GM11168 (cell line): Measurements from ENCODE around the gene CLIC2.
"Not testable (repeated sequence)": the region's sequence is repeated elsewhere in the genome, so short reads cannot be mapped to it uniquely, and the experiment has no call there.

Source experiments
- in situ Hi-C: fragments of 300-500 bp; cut with MboI; formaldehyde crosslinking; loops from one replicate; pipeline ENCODE4 v1.12.0; 2022; ENCODE audit warnings: low sequenced_read_pairs; ENCODE audit not compliant: unreplicated experiment

CLIC2 gene

DNA sequence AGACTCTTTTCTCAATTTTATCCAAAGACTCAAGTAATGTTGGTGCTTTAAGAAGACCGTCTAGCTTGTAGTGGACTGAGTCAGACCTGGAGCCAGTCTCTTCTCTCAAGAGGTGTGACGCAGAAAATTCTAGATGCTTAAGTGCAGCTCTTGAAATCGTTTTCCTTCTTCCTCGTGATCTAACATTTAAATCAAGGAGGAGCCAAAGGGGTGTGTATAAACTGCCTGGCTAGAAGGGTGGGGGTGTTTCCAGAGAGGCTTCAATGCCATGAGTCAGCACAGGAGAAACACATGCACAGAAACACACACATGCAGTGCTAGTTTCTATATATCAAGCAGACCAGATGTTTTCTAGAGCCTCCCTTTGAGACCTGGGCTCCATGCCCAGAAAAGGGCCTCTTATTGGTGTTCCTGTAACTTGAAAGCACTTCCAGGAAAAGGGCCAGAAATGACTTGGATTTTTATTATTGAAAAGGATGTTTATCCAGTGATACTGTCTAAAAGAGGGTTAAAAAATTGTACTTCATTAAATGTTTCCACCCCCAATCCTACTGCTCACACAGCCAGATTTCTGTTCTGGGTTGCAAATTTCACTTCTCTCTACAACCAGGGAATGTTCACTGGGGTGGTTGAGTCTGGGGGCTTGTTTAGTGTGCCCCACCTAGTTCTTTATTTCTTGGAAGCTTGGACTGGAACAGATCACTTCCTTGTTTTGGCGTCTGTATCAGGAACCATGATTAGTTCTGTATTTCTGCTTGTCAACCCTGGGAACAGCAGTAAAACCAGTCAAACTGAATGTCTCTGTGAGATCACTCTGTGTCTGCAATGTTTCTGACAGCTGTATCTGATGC is at the start of gene CLIC2:
CLIC2 (minus strand) TSS at position 129 of the 851 bp plus-strand sequence. CDS start 187 bp downstream, outside the sequence.
- in situ Hi-C loops, result no loop called here

DNA sequence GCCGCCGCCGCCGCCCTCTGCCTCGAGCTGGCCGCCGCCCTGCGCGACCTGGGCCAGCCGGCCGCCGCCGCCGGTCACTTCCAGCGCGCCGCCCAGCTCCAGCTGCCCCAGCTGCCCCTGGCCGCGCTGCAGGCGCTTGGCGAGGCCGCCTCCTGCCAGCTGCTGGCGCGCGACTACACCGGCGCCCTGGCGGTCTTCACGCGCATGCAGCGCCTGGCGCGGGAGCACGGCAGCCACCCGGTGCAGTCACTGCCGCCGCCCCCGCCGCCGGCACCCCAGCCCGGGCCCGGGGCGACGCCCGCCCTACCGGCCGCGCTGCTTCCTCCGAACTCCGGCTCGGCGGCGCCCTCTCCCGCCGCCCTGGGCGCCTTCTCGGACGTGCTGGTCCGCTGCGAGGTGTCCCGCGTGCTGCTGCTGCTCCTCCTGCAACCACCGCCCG is 48.1 kb upstream of the CLIC2 start:
- in situ Hi-C loops, result not testable (repeated sequence)

GRCh38 chrX:155381843-155382528 is 47.6 kb upstream of the CLIC2 start, which contains the start of gene F8A2:
F8A2 (plus strand) TSS chrX:155382095; CDS start chrX:155382115, 20 bp downstream.
- in situ Hi-C loops, result not testable (repeated sequence)

GRCh38 chrX:155379802-155380201 is 45.4 kb upstream of the CLIC2 start:
- in situ Hi-C loops, result not testable (repeated sequence)

DNA sequence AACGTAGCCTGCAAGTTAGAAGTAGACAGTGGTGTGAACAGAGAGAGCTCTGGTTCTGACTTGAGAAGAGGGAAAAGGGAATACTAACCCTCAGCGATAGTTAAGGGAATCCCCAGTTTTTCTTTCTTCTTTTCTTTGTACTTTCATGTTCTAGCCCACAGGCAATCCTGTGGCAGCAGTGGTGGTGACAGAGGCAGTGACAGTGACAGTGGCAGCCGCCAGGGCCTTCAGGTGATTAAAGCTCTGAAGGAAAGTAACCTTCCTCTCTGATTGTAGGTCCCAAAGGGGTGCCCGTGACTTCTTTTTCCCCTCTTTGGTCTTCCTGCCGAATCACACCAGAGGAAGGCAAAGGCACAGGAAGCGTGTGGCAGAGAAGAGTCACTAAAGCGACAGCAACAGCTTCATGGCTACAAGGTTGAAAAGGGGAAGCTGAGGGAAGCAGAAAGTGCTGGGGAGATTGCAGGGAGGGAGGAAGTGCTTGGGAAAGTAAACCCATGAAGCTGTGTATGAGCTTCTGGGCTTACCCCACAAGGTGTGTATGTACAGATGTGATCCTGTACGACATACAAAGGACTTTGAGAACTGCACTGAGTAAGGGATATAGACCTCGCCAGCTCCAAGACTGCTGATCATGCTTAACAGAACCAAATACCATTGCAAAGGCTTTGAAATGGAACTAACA is 39.5 kb upstream of the CLIC2 start:
- in situ Hi-C loops, result not testable (repeated sequence)

DNA sequence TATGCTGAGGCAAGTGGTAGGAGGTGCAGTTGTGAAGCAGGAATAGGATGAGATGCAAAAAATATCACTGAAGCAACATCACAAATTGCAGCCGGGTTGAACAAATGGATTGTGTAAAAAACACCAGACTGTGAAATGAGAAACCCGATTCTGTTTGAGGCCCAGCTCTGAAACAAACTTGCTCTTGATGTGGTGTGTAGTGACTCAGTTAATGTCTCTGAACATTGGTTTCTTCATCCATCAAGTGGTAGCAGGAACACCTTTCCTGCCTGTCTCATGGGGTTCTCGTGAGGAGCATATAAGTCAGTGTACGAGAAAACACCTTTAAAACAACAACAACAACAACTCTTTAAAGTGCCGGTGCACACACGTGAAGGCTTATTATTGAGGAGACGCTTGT is 29.3 kb upstream of the CLIC2 start:
- in situ Hi-C loops, result not testable (repeated sequence)

GRCh38 chrX:155349448-155349847 is 15.0 kb upstream of the CLIC2 start:
- in situ Hi-C loops, result not testable (repeated sequence)

DNA sequence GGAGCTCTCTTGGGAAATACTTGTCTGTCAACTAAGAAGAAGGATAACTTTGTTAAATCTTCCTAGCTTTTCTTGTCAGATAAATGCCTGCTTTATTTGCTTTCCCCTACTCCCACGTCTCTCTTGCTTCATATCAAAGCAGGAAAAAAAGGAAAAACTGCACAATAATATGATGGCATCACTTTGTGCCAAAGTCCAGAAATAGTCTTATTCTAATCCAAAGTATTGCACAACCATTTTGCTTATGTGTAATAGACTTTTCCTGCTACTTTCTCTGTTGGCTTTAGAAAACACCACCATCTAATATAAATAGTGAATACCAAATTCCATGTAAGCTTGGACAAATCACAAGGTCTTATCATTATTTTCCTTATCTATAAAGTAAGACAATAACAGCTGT is 11.3 kb upstream of the CLIC2 start:
- in situ Hi-C loops, result not testable (repeated sequence)

- in situ Hi-C loops, result not testable (repeated sequence)
Measured at GRCh38 chrX:155335337-155335712, 911 bp upstream of the CLIC2 start.

DNA sequence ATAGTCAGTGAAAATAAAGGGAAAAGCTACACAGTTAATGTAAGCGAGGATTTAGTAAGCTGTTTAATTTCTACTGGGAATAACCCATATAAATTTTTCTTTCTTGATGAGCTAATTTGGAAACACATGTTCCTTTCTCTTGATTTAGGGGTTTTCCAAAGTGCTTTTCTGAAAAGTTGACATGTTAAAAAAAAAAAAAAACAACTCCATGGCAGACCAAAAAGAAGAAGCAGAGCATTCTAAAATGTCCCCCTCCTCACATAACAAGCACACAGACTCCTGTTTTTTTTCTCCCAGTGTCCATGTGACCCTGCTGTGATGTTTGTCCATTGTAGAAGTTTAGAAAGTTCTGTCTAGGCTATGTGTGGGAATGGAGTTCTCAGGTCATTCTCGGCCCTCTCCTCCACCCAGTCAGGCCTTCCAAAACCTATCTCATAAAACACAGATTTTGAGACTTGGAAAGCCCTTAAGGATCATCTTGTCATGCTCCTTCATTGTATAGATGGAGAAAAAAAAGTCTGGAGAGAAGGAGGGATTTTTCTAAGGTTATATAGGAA is 792 bp downstream of the CLIC2 start:
- in situ Hi-C loops, result no loop called here

GRCh38 chrX:155330992-155331391 is 3.4 kb downstream of the CLIC2 start:
- in situ Hi-C loops, result no loop called here

- in situ Hi-C loops, result no loop called here
Measured at GRCh38 chrX:155329293-155329692, 5.1 kb downstream of the CLIC2 start.

DNA sequence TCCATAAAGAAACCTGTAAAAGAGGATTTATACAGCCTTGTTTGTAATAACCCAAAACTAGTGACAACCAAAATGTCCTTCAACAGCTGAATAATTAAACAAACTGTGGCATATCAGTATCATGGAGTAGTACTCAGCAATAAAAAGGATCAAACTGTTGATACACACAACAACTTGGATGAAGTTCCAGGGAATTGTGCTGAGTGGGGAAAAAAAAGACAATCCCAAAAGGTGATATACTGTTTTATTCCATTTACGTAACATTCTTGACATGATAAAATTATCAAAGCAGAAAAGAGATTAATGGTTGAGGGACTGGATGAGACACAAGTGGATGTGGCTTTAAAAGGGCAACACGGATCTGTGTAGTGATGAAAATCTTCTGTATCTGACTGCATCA is 7.8 kb downstream of the CLIC2 start:
- in situ Hi-C loops, result no loop called here

DNA sequence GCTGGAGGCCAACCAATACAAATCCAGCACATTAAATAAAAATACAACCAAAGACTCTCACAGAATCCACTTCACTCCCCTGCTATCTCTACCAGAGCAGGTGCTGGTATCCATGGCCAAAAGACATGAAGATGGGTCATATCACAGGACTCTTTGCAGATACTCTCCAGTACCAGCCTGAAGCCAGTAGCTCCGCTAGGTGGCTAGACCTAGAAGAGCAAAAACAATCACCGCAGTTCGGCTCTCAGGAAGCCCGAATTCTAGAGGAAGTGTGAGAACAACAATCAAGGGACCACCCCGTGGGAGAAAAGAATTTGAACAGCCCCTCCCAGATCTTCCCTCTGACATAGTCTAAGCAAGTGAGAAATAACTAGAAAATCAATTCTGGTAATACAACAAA is 20.2 kb downstream of the CLIC2 start:
- in situ Hi-C loops, result no loop called here

DNA sequence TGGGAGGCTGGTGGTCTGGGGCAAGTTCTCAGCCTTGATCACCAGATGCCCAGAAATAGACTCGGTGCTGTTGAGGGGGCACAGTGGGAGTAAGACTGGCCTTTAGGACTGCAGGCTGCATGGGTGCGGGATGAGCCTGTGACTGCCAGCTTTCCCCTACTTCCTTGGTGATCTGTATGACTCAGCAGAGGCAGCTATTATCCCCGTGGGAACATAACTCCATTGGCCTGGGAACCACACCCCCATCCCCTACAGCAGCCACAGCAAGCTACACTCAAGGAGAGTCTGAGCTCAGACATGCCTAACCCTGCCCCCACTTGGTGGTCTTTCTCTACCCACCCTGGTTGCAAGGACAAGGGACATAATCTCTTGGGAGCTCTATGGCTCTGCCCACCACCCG is 20.6 kb downstream of the CLIC2 start:
- in situ Hi-C loops, result no loop called here

- in situ Hi-C loops, result no loop called here
Measured at GRCh38 chrX:155293771-155294170, 40.6 kb downstream of the CLIC2 start.

GRCh38 chrX:155279873-155280272 is 54.5 kb downstream of the CLIC2 start:
- in situ Hi-C loops, result no loop called here

GRCh38 chrX:155270969-155271368 is 63.4 kb downstream of the CLIC2 start:
- in situ Hi-C loops, result no loop called here

DNA sequence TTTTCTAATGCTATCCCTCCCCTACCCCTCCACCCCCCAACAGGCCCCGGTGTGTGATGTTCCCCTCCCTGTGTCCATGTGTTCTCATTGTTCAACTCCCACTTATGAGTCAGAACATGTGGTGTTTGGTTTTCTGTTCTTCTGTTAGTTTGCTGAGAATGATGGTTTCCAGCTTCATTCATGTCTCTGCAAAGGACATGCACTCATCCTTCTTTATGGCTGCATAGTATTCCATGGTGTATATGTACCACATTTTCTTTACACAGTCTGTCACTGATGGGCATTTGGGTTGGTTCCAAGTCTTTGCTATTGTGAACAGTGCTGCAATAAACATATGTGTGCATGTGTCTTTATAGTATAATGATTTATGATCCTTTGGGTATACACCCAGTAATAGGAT is 66.4 kb downstream of the CLIC2 start:
- in situ Hi-C loops, result not testable (repeated sequence)

GRCh38 chrX:155266439-155266838 is 68.0 kb downstream of the CLIC2 start:
- in situ Hi-C loops, result no loop called here
